GM23338 (cell line): ENCODE measurements around the gene ZC3H12C. TPM values are rescaled to one million over a fixed set of nuclear protein-coding genes. Genes with fewer than 3 reads are reported as not detected.

ENCODE experiments used
- ATAC-seq: fragments of 200-7000 bp; cut with Tn5 transposase; 3 replicates; pipeline ENCODE4 v1.9.1; 2020
- DNase-seq: peaks from one replicate; pipeline ENCODE4 v3.0.0-alpha.2; 2015; ENCODE audit warnings: low spot score
- H2AFZ ChIP-seq: fragments of 200-600 bp; sonication (generic); 2 replicates; pipeline ENCODE4 v1.8.0; 2016; ENCODE audit warnings: antibody characterized with exemption, mild to moderate bottlenecking, moderate library complexity
- H3F3A ChIP-seq: fragments of 200-600 bp; sonication (generic); replicated peaks from 2 replicates; pipeline ENCODE4 v1.8.0; 2017; ENCODE audit warnings: antibody characterized with exemption, mixed run types, low read depth
- H3K27ac ChIP-seq: fragments of 200-600 bp; sonication (generic); 2 replicates; pipeline ENCODE4 v1.6.1; 2016; ENCODE audit warnings: low read depth
- H3K27me3 ChIP-seq: fragments of 200-600 bp; sonication (generic); 2 replicates; pipeline ENCODE4 v1.8.0; 2016; ENCODE audit warnings: mild to moderate bottlenecking, mixed run types, moderate library complexity; ENCODE audit not compliant: insufficient read depth
- H3K36me3 ChIP-seq: fragments of 200-600 bp; sonication (generic); 2 replicates; pipeline ENCODE4 v1.8.0; 2016; ENCODE audit warnings: mild to moderate bottlenecking; ENCODE audit not compliant: insufficient read depth
- H3K4me1 ChIP-seq: fragments of 200-600 bp; sonication (generic); 2 replicates; pipeline ENCODE4 v1.8.0; 2016; ENCODE audit warnings: mild to moderate bottlenecking, moderate library complexity; ENCODE audit not compliant: insufficient read depth
- H3K4me2 ChIP-seq: fragments of 200-600 bp; sonication (generic); 2 replicates; pipeline ENCODE4 v1.7.1; 2017; ENCODE audit warnings: mixed run types
- H3K4me3 ChIP-seq: fragments of 200-600 bp; sonication (generic); 2 replicates; pipeline ENCODE4 v1.6.1; 2016; ENCODE audit warnings: mixed run types
- H3K79me2 ChIP-seq: fragments of 200-600 bp; sonication (generic); replicated peaks from 2 replicates; pipeline ENCODE4 v1.8.0; 2017; ENCODE audit warnings: mild to moderate bottlenecking; ENCODE audit not compliant: insufficient read depth
- H3K9me2 ChIP-seq: fragments of 200-600 bp; sonication (generic); 2 replicates; pipeline ENCODE4 v1.8.0; 2017; ENCODE audit not compliant: insufficient read depth
- H4K20me1 ChIP-seq: fragments of 200-600 bp; sonication (generic); replicated peaks from 2 replicates; pipeline ENCODE4 v1.8.0; 2017; ENCODE audit warnings: mild to moderate bottlenecking; ENCODE audit not compliant: insufficient read depth
- H3K27ac Mint-ChIP-seq: 2 replicates; pipeline ENCODE4 v1.8.0; 2020; ENCODE audit warnings: inconsistent platforms, mild to moderate bottlenecking, moderate library complexity, mixed read lengths
- H3K27me3 Mint-ChIP-seq: 3 replicates; pipeline ENCODE4 v1.8.0; 2022; ENCODE audit warnings: low read depth, mild to moderate bottlenecking, moderate library complexity, mixed read lengths, inconsistent platforms; ENCODE audit not compliant: insufficient read depth, poor library complexity
- H3K36me3 Mint-ChIP-seq: 3 replicates; pipeline ENCODE4 v1.8.0; 2021; ENCODE audit warnings: low read depth, mild to moderate bottlenecking, inconsistent platforms, moderate library complexity, mixed read lengths
- H3K4me1 Mint-ChIP-seq: 3 replicates; pipeline ENCODE4 v1.8.0; 2020; ENCODE audit warnings: mild to moderate bottlenecking, inconsistent platforms, mixed read lengths
- H3K4me3 Mint-ChIP-seq: 3 replicates; pipeline ENCODE4 v1.8.0; 2021; ENCODE audit warnings: moderate library complexity, mild to moderate bottlenecking, inconsistent platforms, mixed read lengths
- H3K9me3 Mint-ChIP-seq: 3 replicates; pipeline ENCODE4 v1.8.0; 2020; ENCODE audit warnings: moderate library complexity, mild to moderate bottlenecking, inconsistent platforms, mixed read lengths
- CREB1 ChIP-seq: fragments of 250-450 bp; sonication (Bioruptor Pico); IDR thresholded peaks from 2 replicates; pipeline ENCODE4 v1.5.0; 2020; ENCODE audit warnings: low read depth, mild to moderate bottlenecking, moderate library complexity
- ETS1 ChIP-seq: IDR thresholded peaks from 2 replicates; pipeline ENCODE4 v1.6.1; 2016; ENCODE audit warnings: antibody characterized with exemption
- EZH2 ChIP-seq: fragments of 200-600 bp; sonication (generic); IDR thresholded peaks from one replicate; pipeline ENCODE4 v1.8.0; 2017; ENCODE audit warnings: antibody characterized with exemption, mild to moderate bottlenecking, low read depth; ENCODE audit not compliant: unreplicated experiment
- EZH2phosphoT487 ChIP-seq: fragments of 200-600 bp; sonication (generic); IDR thresholded peaks from one replicate; pipeline ENCODE4 v1.8.1; 2018; ENCODE audit warnings: antibody characterized with exemption; ENCODE audit not compliant: unreplicated experiment
- JUNB ChIP-seq: IDR thresholded peaks from one replicate; pipeline ENCODE4 v1.6.1; 2016; ENCODE audit warnings: antibody characterized with exemption; ENCODE audit not compliant: unreplicated experiment
- NANOG ChIP-seq: IDR thresholded peaks from 2 replicates; pipeline ENCODE4 v1.6.1; 2016; ENCODE audit warnings: antibody characterized with exemption, borderline replicate concordance
- POLR2AphosphoS5 ChIP-seq: IDR thresholded peaks from 2 replicates; pipeline ENCODE4 v1.6.1; 2016; ENCODE audit warnings: antibody characterized with exemption, low read depth
- REST ChIP-seq: IDR thresholded peaks from one replicate; pipeline ENCODE4 v1.6.1; 2018; ENCODE audit warnings: antibody characterized with exemption; ENCODE audit not compliant: unreplicated experiment
- STAT1 ChIP-seq: IDR thresholded peaks from one replicate; pipeline ENCODE4 v1.6.1; 2016; ENCODE audit warnings: antibody characterized with exemption; ENCODE audit not compliant: unreplicated experiment
- ZNF331 ChIP-seq: fragments of 250-450 bp; sonication (Bioruptor Pico); IDR thresholded peaks from 2 replicates; pipeline ENCODE4 v1.5.0; 2020; ENCODE audit warnings: low read depth, mild to moderate bottlenecking, moderate library complexity
- polyA plus RNA-seq: library from polyadenylated mRNA; unstranded; fragments of >200 nt; fragmentation: Nextera tagmentation; extraction: Ambion mirVana; gene quantifications from 2 replicates; pipeline ENCODE4 v1.2.1, GENCODE V29; 2016
- total RNA-seq: library from RNA; depleted of rRNA; stranded (reverse); fragments of >200 nt; shearing (Covaris generic); gene quantifications from 2 replicates; pipeline ENCODE4 v1.2.3, GENCODE V29; 2014

Gene ZC3H12C
- total and polyA plus RNA-seq, 2 experiments from 2014 or later: 0.55 to 2.4 TPM

GRCh38 chr11:110089617-110090282 is 3.4 kb upstream of the ZC3H12C start:
- H3K36me3 Mint-ChIP-seq: no peaks in the 10 kb centered on the region
- peaks cover 8% of the 10 kb centered on the region; the same call in 1 of the 2 replicates for H3F3A ChIP-seq
- H3K27ac Mint-ChIP-seq: no peak overlapping the region
- no peak overlapping the region for H2AFZ ChIP-seq
- H3K27me3 ChIP-seq: peaks cover 33% of the 10 kb centered on the region
- H3K27me3 Mint-ChIP-seq: peaks cover 10% of the 10 kb centered on the region
- no peaks in the 10 kb centered on the region for H3K9me3 Mint-ChIP-seq
- ATAC-seq (no peak), DNase-seq (no peak)
- H3K9me2 ChIP-seq: no peaks in the 10 kb centered on the region
- no peak overlapping the region for H3K27ac ChIP-seq
- H3K79me2 ChIP-seq: peaks cover 4% of the 10 kb centered on the region; the same call in 1 of the 2 replicates
- H3K36me3 ChIP-seq: no peaks in the 10 kb centered on the region
- H4K20me1 ChIP-seq: no peaks in the 10 kb centered on the region
- peaks cover 10% of the 10 kb centered on the region for H3K4me1 Mint-ChIP-seq
- H3K4me3 ChIP-seq: no peak overlapping the region
- peaks cover 9% of the 10 kb centered on the region for H3K4me1 ChIP-seq
- TF ChIP-seq REST: no peak
- no peak for TF ChIP-seq CREB1 (CRISPR knock-in tag)
- no peak for TF ChIP-seq POLR2AphosphoS5
- no peak for TF ChIP-seq JUNB
- no peak for TF ChIP-seq ETS1
- no peak for TF ChIP-seq NANOG
- TF ChIP-seq EZH2: no peak
- TF ChIP-seq EZH2phosphoT487: no peak
- TF ChIP-seq STAT1: no peak
- no peak for TF ChIP-seq ZNF331 (CRISPR knock-in tag)
- no peak overlapping the region for H3K4me2 ChIP-seq
- no peak overlapping the region for H3K4me3 Mint-ChIP-seq

- Histone ChIP-seq H3K4me3 (no peak overlapping the region), H3F3A (peaks cover 8% of the 10 kb centered on the region; the same call in 1 of the 2 replicates), H4K20me1 (no peaks in the 10 kb centered on the region; the same call in 1 of the 2 replicates), H3K27ac (no peak overlapping the region), H3K27me3 (peaks cover 41% of the 10 kb centered on the region), H3K4me2 (no peak overlapping the region), H3K79me2 (peaks cover 12% of the 10 kb centered on the region), H3K4me1 (peaks cover 9% of the 10 kb centered on the region), H2AFZ (no peak overlapping the region), H3K36me3 (no peaks in the 10 kb centered on the region), H3K9me2 (no peaks in the 10 kb centered on the region)
- DNase-seq: no peak
- Mint-ChIP-seq H3K4me3 (no peak overlapping the region), H3K9me3 (no peaks in the 10 kb centered on the region), H3K36me3 (no peaks in the 10 kb centered on the region), H3K4me1 (peaks cover 12% of the 10 kb centered on the region), H3K27ac (no peak overlapping the region), H3K27me3 (peaks cover 10% of the 10 kb centered on the region)
- no peak for ATAC-seq
- TF ChIP-seq EZH2phosphoT487: no peak
- no peak for TF ChIP-seq ETS1
- TF ChIP-seq POLR2AphosphoS5: no peak
- TF ChIP-seq REST: no peak
Measured at GRCh38 chr11:110090466-110091026, 2.6 kb upstream of the ZC3H12C start.
